K562 (cell line): ENCODE data around the gene DGCR2. TPM values are rescaled to one million over a fixed set of nuclear protein-coding genes. Genes with fewer than 3 reads are reported as not detected.

Experiments used
- ASH1L ChIP-seq: fragments of 450-650 bp; IDR thresholded peaks from 2 replicates; pipeline ENCODE4 v1.6.1; 2018; ENCODE audit warnings: borderline replicate concordance, mild to moderate bottlenecking, low read depth; ENCODE audit not compliant: partially characterized antibody
- ATF1 ChIP-seq, 2 experiments: fragments of 450-650 bp in 1 of 2; IDR thresholded peaks; 2 replicates each; pipeline ENCODE4 v1.6.1; 2016; ENCODE audit warnings: missing compliant biosample characterization in 1 of 2, missing genetic modification characterization in 1 of 2
- CBX8 ChIP-seq: fragments of 200-600 bp; sonication (generic); IDR thresholded peaks from 2 replicates; pipeline ENCODE4 v1.6.1; 2012; ENCODE audit warnings: borderline replicate concordance, mixed run types, low read depth, mild to moderate bottlenecking, moderate library complexity, mixed read lengths, low read length, control low read depth, inconsistent platforms; ENCODE audit not compliant: poor library complexity, severe bottlenecking; ENCODE audit errors: extremely low read depth
- CREB1 ChIP-seq, 2 experiments: sonication (generic) in 1 of 2; formaldehyde crosslinking in 1 of 2; IDR thresholded peaks; 2 replicates each; pipeline versions ENCODE4 v1.6.1 to v1.8.0; 2012 to 2022; ENCODE audit warnings: inconsistent platforms in 1 of 2, mild to moderate bottlenecking in 1 of 2, missing genetic modification reagents in 1 of 2, moderate library complexity in 1 of 2
- DDX20 ChIP-seq: fragments of 450-650 bp; IDR thresholded peaks from 2 replicates; pipeline ENCODE4 v1.6.1; 2016; ENCODE audit warnings: missing genetic modification characterization, low read depth, mild to moderate bottlenecking, missing compliant biosample characterization, moderate library complexity
- EWSR1 ChIP-seq: fragments of 450-650 bp; IDR thresholded peaks from 2 replicates; pipeline ENCODE4 v1.6.1; 2018; ENCODE audit warnings: borderline replicate concordance, mild to moderate bottlenecking, low read depth, moderate library complexity; ENCODE audit not compliant: partially characterized antibody
- FOS ChIP-seq: IDR thresholded peaks from 3 replicates; pipeline ENCODE4 v1.6.1; 2011; ENCODE audit not compliant: insufficient read length; ENCODE audit errors: extremely low read depth
- HMBOX1 ChIP-seq: sonication (generic); IDR thresholded peaks from 2 replicates; pipeline ENCODE4 v1.6.1; 2016
- HNRNPK ChIP-seq: fragments of 200-400 bp; formaldehyde crosslinking; IDR thresholded peaks from one replicate; pipeline ENCODE4 v1.6.1; 2018; ENCODE audit warnings: mild to moderate bottlenecking, low read depth, low read length; ENCODE audit not compliant: poor library complexity, severe bottlenecking
- KDM5B ChIP-seq: fragments of 200-600 bp; sonication (generic); IDR thresholded peaks from 2 replicates; pipeline ENCODE4 v1.6.1; 2012; ENCODE audit warnings: low read depth, mild to moderate bottlenecking, moderate library complexity, low read length, control low read depth, inconsistent platforms; ENCODE audit not compliant: insufficient replicate concordance
- MBD1 ChIP-seq: fragments of 250-450 bp; sonication (Bioruptor Pico); IDR thresholded peaks from 2 replicates; pipeline ENCODE4 v1.8.0; 2022; ENCODE audit warnings: inconsistent platforms
- MBD2 ChIP-seq: sonication (generic); IDR thresholded peaks from 2 replicates; pipeline ENCODE4 v1.6.1; 2016; ENCODE audit warnings: low read depth, borderline replicate concordance
- MCM2 ChIP-seq: fragments of 450-650 bp; IDR thresholded peaks from 2 replicates; pipeline ENCODE4 v1.6.1; 2017; ENCODE audit warnings: low read depth, mild to moderate bottlenecking
- MEF2D ChIP-seq: conservative IDR thresholded peaks from 2 replicates; pipeline ENCODE4 v1.6.1; 2016; ENCODE audit warnings: low read depth, missing genetic modification characterization, missing compliant biosample characterization
- RCOR1 ChIP-seq, 2 experiments: IDR thresholded peaks; 2 replicates each; pipeline ENCODE4 v1.6.1; 2012; ENCODE audit warnings: low read depth in 2 of 2, low read length in 2 of 2, borderline replicate concordance in 1 of 2, improper control_type of control experiment in 1 of 2
- SPI1 ChIP-seq: IDR thresholded peaks from 2 replicates; pipeline ENCODE4 v1.6.1; 2011; ENCODE audit warnings: low read depth, low read length, control low read depth, borderline replicate concordance
- STAT5A ChIP-seq: IDR thresholded peaks from 2 replicates; pipeline ENCODE4 v1.6.1; 2012; ENCODE audit warnings: low read length, inconsistent platforms, borderline replicate concordance
- TAF9B ChIP-seq: fragments of 450-650 bp; IDR thresholded peaks from 2 replicates; pipeline ENCODE4 v1.6.1; 2018; ENCODE audit warnings: mild to moderate bottlenecking; ENCODE audit not compliant: partially characterized antibody
- TARDBP ChIP-seq: fragments of 450-650 bp; IDR thresholded peaks from 2 replicates; pipeline ENCODE4 v1.6.1; 2016
- TEAD1 ChIP-seq, 2 experiments: fragments of 450-650 bp in 1 of 2; sonication (generic) in 1 of 2; formaldehyde crosslinking; IDR thresholded peaks; 2 replicates each; pipeline versions ENCODE4 v1.4.0 to v1.8.0; 2020 to 2022; ENCODE audit warnings: mild to moderate bottlenecking in 2 of 2, missing genetic modification reagents in 1 of 2
- USF2 ChIP-seq: sonication (generic); formaldehyde crosslinking; IDR thresholded peaks from 2 replicates; pipeline ENCODE4 v1.5.0; 2020; ENCODE audit warnings: missing genetic modification reagents
- polyA plus RNA-seq, 8 experiments: library from polyadenylated mRNA; depleted of rRNA in 4 of 8; stranded (reverse) in 5 of 8; unstranded in 3 of 8; fragments of >200 nt; fragmentation: Nextera tagmentation in 2 of 8; fragmentation: Illumina TruSeq in 1 of 8; extraction: Ambion mirVana in 2 of 8; extraction: Trizol in 1 of 8; gene quantifications; 2 replicates each; pipeline versions ENCODE4 v1.2.1 to v1.2.3, GENCODE V29; 2011 to 2014; ENCODE audit warnings: inconsistent platforms in 1 of 8, missing spikeins in 1 of 8
- total RNA-seq, 7 experiments: library from RNA; depleted of rRNA in 6 of 7; stranded (reverse); fragments of >200 nt in 6 of 7; fragmentation: Illumina TruSeq in 2 of 7; extraction: Trizol in 2 of 7; gene quantifications; 2 replicates each; pipeline versions ENCODE4 v1.2.1 to v1.2.3, GENCODE V29; 2011 to 2021; ENCODE audit warnings: low replicate concordance in 1 of 7

Gene DGCR2
- total and polyA plus RNA-seq, 9 of the 15 experiments (the other 6 are each of a cell fraction or from before 2014, with no cell fraction given): 0.69 to 101 (median 56.4) TPM

GRCh38 chr22:19122752-19123492, 710 bp upstream of the DGCR2 start (continued):
- TF ChIP-seq EWSR1 (no peak), MBD2 (no peak), FOS (no peak), ASH1L (no peak), ATF1 (CRISPR knock-in tag; IDR thresholded peaks at IDR 0.05) (no peak), ATF1 (tag; IDR thresholded peaks at IDR 0.05) (no peak), KDM5B (no peak), SPI1 (peak; percentile 85), HMBOX1 (no peak), HNRNPK (no peak), MBD1 (CRISPR knock-in tag) (no peak), TARDBP (no peak), TEAD1 (CRISPR knock-in tag; IDR thresholded peaks at IDR 0.05) (no peak), STAT5A (no peak), CREB1 (IDR thresholded peaks at IDR 0.05) (no peak), CREB1 (CRISPR knock-in tag; IDR thresholded peaks at IDR 0.05) (no peak), MEF2D (no peak), RCOR1 (IDR thresholded peaks at IDR 0.05; ENCODE audit: borderline replicate concordance in 1 of 2, low read depth in 2 of 2, low read length in 2 of 2) (peak in 1 of 2 experiments; percentile 13; a peak in 1 of 4 replicates), USF2 (no peak), DDX20 (tag) (no peak), CBX8 (no peak), TAF9B (no peak), MCM2 (no peak)
